Stimulated activated CD4-positive, alpha-beta T cell treated with anti-CD3 and anti-CD28 coated beads, Interleukin-4, amount 100 ng/mL, for 48 hours (primary cell): ENCODE data around the gene SRRM2.
A peak's percentile ranks its signal among the peaks of the same experiment; 100 is the strongest.

ENCODE experiments used
- DNase-seq, 2 donors: peaks; one replicate each; pipeline ENCODE4 v3.0.0-alpha.2; 2020; ENCODE audit warnings: low read depth in 2 of 2

SRRM2 gene

DNA sequence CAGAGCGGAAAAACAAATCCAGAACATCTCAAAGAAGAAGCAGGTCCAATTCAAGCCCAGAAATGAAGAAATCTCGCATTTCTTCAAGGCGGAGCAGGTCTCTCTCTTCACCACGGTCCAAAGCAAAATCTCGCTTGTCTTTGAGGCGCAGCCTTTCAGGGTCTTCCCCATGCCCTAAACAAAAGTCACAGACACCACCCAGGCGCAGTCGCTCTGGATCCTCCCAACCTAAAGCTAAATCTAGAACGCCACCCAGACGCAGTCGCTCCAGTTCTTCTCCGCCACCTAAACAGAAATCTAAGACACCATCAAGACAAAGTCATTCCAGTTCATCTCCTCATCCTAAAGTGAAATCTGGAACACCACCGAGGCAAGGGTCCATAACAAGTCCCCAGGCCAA lies 10.3 kb downstream of the SRRM2 start:
- DNase-seq = no peak

DNA sequence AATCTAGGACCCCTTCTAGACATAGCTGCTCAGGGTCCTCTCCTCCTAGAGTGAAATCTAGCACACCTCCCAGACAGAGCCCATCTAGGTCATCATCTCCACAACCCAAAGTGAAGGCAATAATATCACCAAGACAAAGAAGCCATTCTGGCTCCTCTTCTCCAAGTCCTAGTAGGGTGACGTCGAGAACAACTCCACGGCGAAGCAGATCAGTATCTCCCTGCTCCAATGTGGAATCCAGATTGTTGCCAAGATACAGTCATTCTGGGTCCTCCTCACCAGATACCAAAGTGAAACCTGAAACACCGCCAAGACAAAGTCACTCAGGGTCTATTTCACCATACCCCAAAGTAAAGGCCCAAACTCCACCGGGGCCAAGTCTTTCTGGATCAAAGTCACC lies 10.7 kb downstream of the SRRM2 start:
- no peak for DNase-seq

DNA sequence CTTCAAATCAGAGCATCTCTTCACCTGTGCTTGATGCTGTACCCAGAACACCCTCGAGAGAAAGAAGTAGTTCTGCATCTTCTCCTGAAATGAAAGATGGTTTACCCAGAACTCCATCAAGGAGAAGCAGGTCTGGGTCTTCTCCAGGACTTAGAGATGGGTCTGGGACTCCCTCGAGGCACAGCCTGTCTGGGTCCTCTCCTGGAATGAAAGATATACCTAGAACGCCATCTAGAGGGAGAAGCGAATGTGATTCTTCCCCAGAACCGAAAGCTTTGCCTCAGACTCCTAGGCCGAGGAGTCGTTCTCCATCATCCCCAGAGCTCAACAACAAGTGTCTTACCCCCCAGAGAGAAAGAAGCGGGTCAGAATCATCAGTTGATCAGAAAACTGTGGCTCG lies 12.3 kb downstream of the SRRM2 start:
- DNase-seq = no peak

GRCh38 chr16:2765462-2766404 lies 13.3 kb downstream of the SRRM2 start:
- no peak for DNase-seq

DNA sequence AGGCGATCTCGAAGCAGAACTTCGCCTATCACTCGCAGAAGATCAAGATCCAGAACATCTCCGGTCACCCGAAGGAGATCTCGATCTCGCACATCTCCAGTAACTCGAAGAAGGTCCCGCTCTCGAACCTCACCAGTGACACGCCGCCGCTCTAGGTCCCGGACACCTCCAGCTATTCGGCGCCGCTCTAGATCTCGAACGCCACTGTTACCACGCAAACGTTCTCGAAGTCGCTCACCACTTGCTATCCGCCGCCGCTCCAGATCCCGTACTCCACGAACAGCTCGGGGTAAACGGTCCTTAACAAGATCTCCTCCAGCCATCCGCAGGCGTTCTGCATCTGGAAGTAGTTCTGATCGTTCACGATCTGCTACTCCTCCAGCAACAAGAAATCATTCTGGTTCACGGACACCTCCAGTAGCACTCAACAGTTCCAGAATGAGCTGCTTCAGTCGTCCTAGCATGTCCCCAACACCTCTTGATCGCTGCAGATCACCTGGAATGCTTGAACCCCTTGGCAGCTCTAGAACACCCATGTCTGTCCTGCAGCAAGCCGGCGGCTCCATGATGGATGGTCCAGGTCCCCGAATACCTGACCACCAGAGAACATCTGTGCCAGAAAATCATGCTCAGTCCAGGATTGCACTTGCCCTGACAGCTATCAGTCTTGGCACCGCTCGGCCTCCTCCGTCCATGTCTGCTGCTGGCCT lies 14.1 kb downstream of the SRRM2 start:
- DNase-seq = no peak

DNA sequence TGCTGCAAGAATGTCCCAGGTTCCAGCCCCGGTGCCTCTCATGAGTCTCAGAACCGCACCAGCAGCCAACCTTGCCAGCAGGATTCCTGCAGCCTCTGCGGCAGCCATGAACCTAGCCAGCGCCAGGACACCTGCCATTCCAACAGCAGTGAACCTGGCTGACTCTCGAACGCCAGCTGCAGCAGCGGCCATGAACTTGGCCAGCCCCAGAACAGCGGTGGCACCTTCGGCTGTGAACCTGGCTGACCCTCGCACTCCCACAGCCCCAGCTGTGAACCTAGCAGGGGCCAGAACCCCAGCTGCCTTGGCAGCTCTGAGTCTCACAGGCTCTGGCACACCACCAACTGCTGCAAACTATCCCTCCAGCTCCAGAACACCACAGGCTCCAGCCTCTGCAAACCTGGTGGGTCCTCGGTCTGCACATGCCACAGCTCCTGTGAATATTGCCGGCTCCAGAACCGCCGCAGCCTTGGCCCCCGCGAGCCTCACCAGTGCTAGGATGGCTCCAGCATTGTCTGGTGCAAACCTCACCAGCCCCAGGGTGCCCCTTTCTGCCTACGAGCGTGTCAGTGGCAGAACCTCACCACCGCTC lies 14.8 kb downstream of the SRRM2 start:
- DNase-seq = no peak

DNA sequence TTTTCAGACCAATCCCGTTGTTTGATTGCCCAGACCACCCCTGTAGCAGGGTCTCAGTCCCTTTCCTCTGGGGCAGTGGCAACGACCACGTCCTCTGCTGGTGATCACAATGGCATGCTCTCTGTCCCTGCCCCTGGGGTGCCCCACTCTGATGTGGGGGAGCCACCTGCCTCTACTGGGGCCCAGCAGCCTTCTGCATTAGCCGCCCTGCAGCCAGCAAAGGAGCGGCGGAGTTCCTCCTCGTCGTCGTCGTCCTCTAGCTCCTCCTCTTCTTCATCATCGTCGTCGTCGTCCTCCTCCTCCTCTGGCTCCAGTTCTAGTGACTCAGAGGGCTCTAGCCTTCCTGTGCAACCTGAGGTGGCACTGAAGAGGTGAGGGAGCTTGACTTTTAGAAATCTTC lies 15.5 kb downstream of the SRRM2 start:
- no peak for DNase-seq

- DNase-seq = no peak
Observed at GRCh38 chr16:2768403-2769089, 16.1 kb downstream of the SRRM2 start.

GRCh38 chr16:2769100-2769529 lies 16.7 kb downstream of the SRRM2 start:
- DNase-seq = no peak

GRCh38 chr16:2769675-2770056 lies 17.2 kb downstream of the SRRM2 start:
- DNase-seq = no peak

DNA sequence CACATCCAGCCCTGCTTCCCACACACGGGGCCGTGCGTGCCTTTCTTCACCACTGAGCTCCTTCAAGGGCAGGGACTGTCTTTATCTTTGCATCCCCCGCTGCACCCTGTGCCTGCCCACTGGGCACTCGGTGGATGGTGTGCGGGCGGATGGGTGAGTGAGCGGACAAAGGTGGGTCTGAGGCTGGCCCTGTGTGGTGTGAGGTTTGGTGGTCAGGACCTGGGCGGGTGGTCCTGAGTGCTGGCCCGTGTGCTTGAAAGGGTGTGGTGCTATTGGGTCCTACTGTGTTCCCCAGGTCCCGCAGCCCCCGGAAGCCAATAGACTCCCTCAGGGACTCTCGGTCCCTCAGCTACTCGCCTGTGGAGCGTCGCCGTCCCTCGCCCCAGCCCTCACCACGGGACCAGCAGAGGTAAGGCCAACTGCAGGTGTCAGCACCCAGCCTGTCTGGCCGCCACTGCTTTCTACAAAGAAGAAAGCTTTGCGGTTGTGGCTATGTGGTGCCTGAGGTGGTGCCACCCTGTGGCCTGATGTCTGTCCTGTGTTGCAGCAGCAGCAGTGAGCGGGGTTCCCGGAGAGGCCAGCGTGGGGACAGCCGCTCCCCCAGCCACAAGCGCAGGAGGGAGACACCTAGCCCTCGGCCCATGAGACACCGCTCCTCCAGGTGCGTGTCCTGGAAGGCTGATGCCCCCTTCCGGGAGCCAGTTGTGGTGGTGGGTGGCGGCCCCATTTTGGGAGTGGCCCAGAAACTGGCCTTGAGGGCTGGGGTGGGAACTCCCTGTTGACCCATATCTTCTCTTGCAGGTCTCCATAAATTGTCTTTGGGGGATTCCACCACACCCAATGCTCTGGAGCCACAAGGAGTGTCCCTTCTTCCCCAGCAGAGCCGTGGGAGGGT lies 17.9 kb downstream of the SRRM2 start:
- no peak for DNase-seq

GRCh38 chr16:2771496-2772402 lies 19.3 kb downstream of the SRRM2 start:
- DNase-seq = no peak

GRCh38 chr16:2773188-2773968 lies 20.9 kb downstream of the SRRM2 start:
- no peak for DNase-seq

- no peak for DNase-seq
Observed at GRCh38 chr16:2774161-2774891, 21.9 kb downstream of the SRRM2 start.

- no peak for DNase-seq
Observed at GRCh38 chr16:2775131-2775716, 22.8 kb downstream of the SRRM2 start.

- no peak for DNase-seq
Observed at GRCh38 chr16:2775765-2776499, 23.5 kb downstream of the SRRM2 start.

GRCh38 chr16:2776500-2777139 lies 24.2 kb downstream of the SRRM2 start:
- peak in 1 of 2 donors; percentile 32 for DNase-seq
